OCI-LY1 (cell line): ENCODE measurements around the gene SUPT3H.

Source experiments
- H2AFZ ChIP-seq: fragments of 200-600 bp; sonication (generic), shearing (Covaris generic); 2 replicates; pipeline ENCODE4 v1.6.0; 2014; ENCODE audit warnings: antibody characterized with exemption, mild to moderate bottlenecking, low read length
- H3F3A ChIP-seq: fragments of 200-600 bp; sonication (generic), shearing (Covaris generic); 2 replicates; pipeline ENCODE4 v1.6.0; 2014; ENCODE audit warnings: mild to moderate bottlenecking, antibody characterized with exemption, low read length, moderate library complexity; ENCODE audit not compliant: insufficient read depth
- H3K27ac ChIP-seq: fragments of 200-600 bp; sonication (generic); 2 replicates; pipeline ENCODE4 v1.5.1; 2014; ENCODE audit warnings: low read length, mixed run types, mild to moderate bottlenecking, low read depth; ENCODE audit not compliant: poor library complexity, severe bottlenecking
- H3K27me3 ChIP-seq: fragments of 200-600 bp; sonication (generic); 2 replicates; pipeline ENCODE4 v1.6.0; 2014; ENCODE audit warnings: antibody characterized with exemption, mild to moderate bottlenecking, low read length, moderate library complexity; ENCODE audit not compliant: insufficient read depth
- H3K36me3 ChIP-seq: fragments of 200-600 bp; sonication (generic); 2 replicates; pipeline ENCODE4 v1.6.1; 2014; ENCODE audit warnings: mild to moderate bottlenecking, antibody characterized with exemption, low read length, moderate library complexity, mixed read lengths; ENCODE audit not compliant: insufficient read depth
- H3K4me1 ChIP-seq: fragments of 200-600 bp; sonication (generic); 2 replicates; pipeline ENCODE4 v1.5.1; 2014; ENCODE audit warnings: mild to moderate bottlenecking, low read length, moderate library complexity; ENCODE audit not compliant: insufficient read depth, severe bottlenecking
- H3K4me2 ChIP-seq: fragments of 200-600 bp; sonication (generic), shearing (Covaris generic); 2 replicates; pipeline ENCODE4 v1.6.1; 2014; ENCODE audit warnings: low read length
- H3K4me3 ChIP-seq: fragments of 200-600 bp; sonication (generic); 2 replicates; pipeline ENCODE4 v1.5.1; 2014; ENCODE audit warnings: low read length, low read depth, mild to moderate bottlenecking, mixed read lengths; ENCODE audit not compliant: poor library complexity, severe bottlenecking
- H3K79me2 ChIP-seq: fragments of 200-600 bp; shearing (Covaris generic); 2 replicates; pipeline ENCODE4 v1.6.1; 2016; ENCODE audit warnings: mixed run types, low read length, mixed read lengths; ENCODE audit not compliant: insufficient read depth
- H3K9ac ChIP-seq: fragments of 200-600 bp; sonication (generic), shearing (Covaris generic); 2 replicates; pipeline ENCODE4 v1.6.1; 2014; ENCODE audit warnings: mild to moderate bottlenecking, low read length, mixed read lengths
- H3K9me2 ChIP-seq: fragments of 200-600 bp; sonication (generic), shearing (Covaris generic); 2 replicates; pipeline ENCODE4 v1.6.1; 2014; ENCODE audit warnings: low read depth, mild to moderate bottlenecking, low read length, mixed read lengths
- H3K9me3 ChIP-seq: fragments of 200-600 bp; shearing (Covaris generic); 2 replicates; pipeline ENCODE4 v1.6.1; 2014; ENCODE audit warnings: low read length, mixed read lengths
- H4K20me1 ChIP-seq: fragments of 200-600 bp; sonication (generic), shearing (Covaris generic); 2 replicates; pipeline ENCODE4 v1.6.0; 2016; ENCODE audit warnings: mild to moderate bottlenecking, low read length; ENCODE audit not compliant: insufficient read depth
- EZH2 ChIP-seq: fragments of 200-600 bp; sonication (generic), shearing (Covaris generic); IDR thresholded peaks from 2 replicates; pipeline ENCODE4 v1.8.0; 2017; ENCODE audit warnings: borderline replicate concordance, mixed run types, mild to moderate bottlenecking, antibody characterized with exemption, low read length, moderate library complexity, mixed read lengths
- TF ChIP-seq, protein P1 (sequence below): fragments of 200-600 bp; sonication (generic), shearing (Covaris generic); IDR thresholded peaks from 2 replicates; pipeline ENCODE4 v1.5.1; 2017; ENCODE audit warnings: mild to moderate bottlenecking, antibody characterized with exemption, low read length, moderate library complexity, mixed read lengths

The SUPT3H gene

GRCh38 chr6:44842616-44843015 is 535.1 kb downstream of the SUPT3H start:
- Histone ChIP-seq H3F3A (no peaks in the 10 kb centered on the region), H4K20me1 (no peaks in the 10 kb centered on the region), H3K4me2 (no peak overlapping the region), H3K9ac (no peak overlapping the region), H3K4me1 (no peaks in the 10 kb centered on the region), H2AFZ (no peak overlapping the region), H3K27me3 (no peaks in the 10 kb centered on the region), H3K9me3 (no peaks in the 10 kb centered on the region), H3K27ac (no peak overlapping the region), H3K4me3 (no peak overlapping the region), H3K79me2 (no peaks in the 10 kb centered on the region), H3K9me2 (no peaks in the 10 kb centered on the region), H3K36me3 (no peaks in the 10 kb centered on the region)
- no peak for TF ChIP-seq EZH2
- TF ChIP-seq, protein P1, sequence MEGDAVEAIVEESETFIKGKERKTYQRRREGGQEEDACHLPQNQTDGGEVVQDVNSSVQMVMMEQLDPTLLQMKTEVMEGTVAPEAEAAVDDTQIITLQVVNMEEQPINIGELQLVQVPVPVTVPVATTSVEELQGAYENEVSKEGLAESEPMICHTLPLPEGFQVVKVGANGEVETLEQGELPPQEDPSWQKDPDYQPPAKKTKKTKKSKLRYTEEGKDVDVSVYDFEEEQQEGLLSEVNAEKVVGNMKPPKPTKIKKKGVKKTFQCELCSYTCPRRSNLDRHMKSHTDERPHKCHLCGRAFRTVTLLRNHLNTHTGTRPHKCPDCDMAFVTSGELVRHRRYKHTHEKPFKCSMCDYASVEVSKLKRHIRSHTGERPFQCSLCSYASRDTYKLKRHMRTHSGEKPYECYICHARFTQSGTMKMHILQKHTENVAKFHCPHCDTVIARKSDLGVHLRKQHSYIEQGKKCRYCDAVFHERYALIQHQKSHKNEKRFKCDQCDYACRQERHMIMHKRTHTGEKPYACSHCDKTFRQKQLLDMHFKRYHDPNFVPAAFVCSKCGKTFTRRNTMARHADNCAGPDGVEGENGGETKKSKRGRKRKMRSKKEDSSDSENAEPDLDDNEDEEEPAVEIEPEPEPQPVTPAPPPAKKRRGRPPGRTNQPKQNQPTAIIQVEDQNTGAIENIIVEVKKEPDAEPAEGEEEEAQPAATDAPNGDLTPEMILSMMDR: no peak

GRCh38 chr6:44841829-44842228 is 535.9 kb downstream of the SUPT3H start:
- no peak overlapping the region for H3K27ac ChIP-seq
- H4K20me1 ChIP-seq: no peaks in the 10 kb centered on the region
- no peak overlapping the region for H3K4me2 ChIP-seq
- H3K9ac ChIP-seq: no peak overlapping the region
- H3K4me1 ChIP-seq: no peaks in the 10 kb centered on the region
- H3K79me2 ChIP-seq: no peaks in the 10 kb centered on the region
- H3K36me3 ChIP-seq: no peaks in the 10 kb centered on the region
- H3K9me3 ChIP-seq: no peaks in the 10 kb centered on the region
- no peak overlapping the region for H2AFZ ChIP-seq
- no peaks in the 10 kb centered on the region for H3F3A ChIP-seq
- H3K9me2 ChIP-seq: no peaks in the 10 kb centered on the region
- no peaks in the 10 kb centered on the region for H3K27me3 ChIP-seq
- no peak for TF ChIP-seq EZH2
- no peak overlapping the region for H3K4me3 ChIP-seq

GRCh38 chr6:44837741-44838140 is 540.0 kb downstream of the SUPT3H start:
- H3K9ac ChIP-seq: no peak overlapping the region
- H4K20me1 ChIP-seq: no peaks in the 10 kb centered on the region
- no peak overlapping the region for H3K4me2 ChIP-seq
- no peak overlapping the region for H3K4me3 ChIP-seq
- H3K9me3 ChIP-seq: no peaks in the 10 kb centered on the region
- TF ChIP-seq, protein P1: no peak
- TF ChIP-seq EZH2: no peak
- H3F3A ChIP-seq: no peaks in the 10 kb centered on the region
- H3K36me3 ChIP-seq: no peaks in the 10 kb centered on the region
- no peaks in the 10 kb centered on the region for H3K27me3 ChIP-seq
- no peaks in the 10 kb centered on the region for H3K9me2 ChIP-seq
- no peak overlapping the region for H3K27ac ChIP-seq
- H2AFZ ChIP-seq: no peak overlapping the region
- H3K79me2 ChIP-seq: no peaks in the 10 kb centered on the region
- H3K4me1 ChIP-seq: no peaks in the 10 kb centered on the region

GRCh38 chr6:44837255-44837654 is 540.5 kb downstream of the SUPT3H start:
- Histone ChIP-seq H3K9ac (no peak overlapping the region), H3K4me1 (no peaks in the 10 kb centered on the region), H3K4me3 (no peak overlapping the region), H4K20me1 (no peaks in the 10 kb centered on the region), H3K4me2 (no peak overlapping the region), H3K27ac (no peak overlapping the region), H2AFZ (no peak overlapping the region), H3F3A (no peaks in the 10 kb centered on the region), H3K36me3 (no peaks in the 10 kb centered on the region), H3K9me3 (no peaks in the 10 kb centered on the region), H3K79me2 (no peaks in the 10 kb centered on the region), H3K9me2 (no peaks in the 10 kb centered on the region), H3K27me3 (no peaks in the 10 kb centered on the region)
- TF ChIP-seq, protein P1: no peak
- TF ChIP-seq EZH2: no peak
